RCC 7860 (cell line): ENCODE results near the gene VPS51.
A peak's percentile ranks its signal among the peaks of the same experiment; 100 is the strongest.
"Not testable (repeated sequence)": the region's sequence is repeated elsewhere in the genome, so short reads cannot be mapped to it uniquely, and the experiment has no call there.

ENCODE experiments used
- DNase-seq: peaks from one replicate; pipeline ENCODE4 v3.0.0-alpha.2; 2015; ENCODE audit warnings: low spot score
- FAIRE-seq: peaks from 2 replicates; lab custom pipeline; 2012; peaks lifted over from hg19 to GRCh38; lab: Jason Lieb, UNC

VPS51 gene

GRCh38 chr11:65132238-65132987 is 36.4 kb downstream of the VPS51 start:
- DNase-seq (no peak), FAIRE-seq (no peak)

GRCh38 chr11:65132988-65133700 is 37.1 kb downstream of the VPS51 start:
- FAIRE-seq: no peak
- DNase-seq: no peak

DNA sequence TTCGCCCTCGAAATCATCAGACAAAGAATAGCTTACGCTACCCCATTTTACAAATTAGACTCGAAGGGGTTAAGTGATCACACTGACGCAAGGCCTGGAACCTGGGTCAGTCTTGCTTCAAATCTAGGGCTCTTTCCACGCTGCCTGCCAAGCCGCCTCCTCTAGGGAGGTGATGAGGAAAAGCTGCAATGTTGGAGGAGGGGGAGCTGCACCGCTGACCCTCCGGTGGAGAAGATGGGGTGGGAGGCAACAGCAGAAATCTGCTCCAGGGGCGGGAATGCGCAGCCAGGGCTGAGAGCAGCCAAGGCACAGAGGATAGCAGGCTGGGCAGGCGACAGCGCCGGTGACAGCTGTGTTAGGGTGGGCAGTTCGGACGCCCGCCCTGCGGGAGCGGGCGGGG is 37.7 kb downstream of the VPS51 start:
- DNase-seq: no peak
- no peak for FAIRE-seq

GRCh38 chr11:65134240-65134951 is 38.4 kb downstream of the VPS51 start, which contains the start of gene SYVN1:
TSS of gene SYVN1 (minus strand) at chr11:65134519. CDS start at chr11:65133601, 918 bp downstream.
- no peak for FAIRE-seq

DNA sequence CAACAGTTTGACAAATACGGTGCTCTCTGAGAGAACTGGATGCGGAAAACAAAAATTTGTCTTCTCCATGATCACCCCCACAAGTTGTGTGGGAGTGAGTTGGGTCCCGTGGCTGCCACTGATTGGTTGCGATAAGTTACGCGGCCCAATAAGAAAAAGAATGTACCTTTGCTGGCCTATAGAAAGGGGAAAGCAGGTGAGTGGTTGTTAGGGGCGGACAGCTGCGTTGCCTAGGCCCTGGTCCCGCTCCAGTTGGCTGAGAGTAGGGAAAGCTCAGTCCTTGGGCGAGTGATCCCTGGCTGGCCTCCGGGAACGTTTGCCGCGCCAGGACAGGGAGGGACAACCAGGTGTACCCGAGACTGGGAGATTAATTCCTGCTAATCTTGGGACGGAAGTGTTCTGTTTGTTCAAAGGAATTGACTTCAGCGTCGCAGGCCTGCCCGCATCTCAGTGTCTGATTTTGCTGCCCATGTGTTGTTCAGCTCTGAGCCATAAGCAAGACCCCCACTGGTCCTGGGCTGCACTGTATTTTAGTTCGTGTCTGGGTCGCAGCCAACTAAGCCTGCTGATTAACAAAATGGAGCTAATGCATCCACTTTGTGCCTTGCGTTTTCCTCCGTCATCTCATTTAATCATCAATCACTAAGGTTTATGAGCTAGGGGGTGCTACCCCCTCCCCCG is 39.1 kb downstream of the VPS51 start:
- DNase-seq: peak; percentile 91
- FAIRE-seq: peak; percentile 86

More at GRCh38 chr11:65134240-65134951, 38.4 kb downstream of the VPS51 start, which contains the start of gene SYVN1:
- peak; percentile 55 for DNase-seq

DNA sequence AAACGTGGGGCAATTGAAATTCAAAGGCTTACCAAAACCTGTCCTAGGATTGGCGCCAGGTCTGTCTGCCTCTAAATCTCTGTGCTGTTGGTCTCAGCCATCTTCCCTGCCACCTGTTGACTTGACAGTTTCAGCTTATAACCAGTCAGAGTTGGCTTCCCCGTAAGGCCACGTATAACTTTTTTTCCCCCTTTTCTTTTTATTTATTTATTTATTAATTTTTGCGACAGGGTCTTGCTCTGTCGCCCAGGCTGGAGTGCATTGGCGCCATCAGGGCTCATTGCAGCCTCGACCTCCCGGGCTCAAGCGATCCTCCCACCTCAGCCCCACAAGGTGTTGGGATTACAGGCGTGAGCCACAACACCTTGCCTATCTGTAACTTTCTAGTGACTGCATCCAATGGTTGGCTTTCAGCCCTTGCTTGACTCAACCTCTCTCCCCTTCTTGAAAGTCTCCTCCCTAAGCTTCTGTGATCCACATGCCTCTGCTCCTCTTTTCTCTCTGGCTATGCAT is 39.7 kb downstream of the VPS51 start:
- DNase-seq (no peak), FAIRE-seq (no peak)

DNA sequence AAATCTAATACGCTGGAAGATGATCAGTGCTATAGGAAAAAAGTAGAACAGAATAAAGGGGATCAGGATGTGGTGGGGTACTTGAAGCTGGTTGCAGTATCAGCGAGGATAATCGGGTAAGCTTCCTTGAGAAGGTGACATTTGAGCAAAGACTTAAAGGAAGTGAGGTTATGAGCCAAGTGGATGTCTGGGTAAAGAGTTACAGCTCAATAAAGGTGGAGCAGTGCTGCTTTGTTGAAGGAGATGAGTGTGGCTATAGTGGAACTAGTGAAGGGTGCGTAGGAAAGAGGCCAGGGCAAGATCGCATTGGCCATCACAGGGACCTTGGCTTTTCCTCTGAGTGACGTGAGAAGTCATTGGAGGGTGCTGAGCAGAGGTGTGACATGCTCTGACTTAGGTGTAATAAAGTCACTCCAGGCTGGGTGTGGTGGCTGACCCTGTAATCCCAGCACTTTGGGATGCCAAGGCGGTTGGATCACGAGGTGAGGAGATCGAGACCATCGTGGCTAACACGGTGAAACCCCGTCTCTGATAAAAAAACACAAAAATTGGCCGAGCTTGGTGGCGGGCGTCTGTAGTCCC is 40.6 kb downstream of the VPS51 start:
- no peak for DNase-seq
- no peak for FAIRE-seq

DNA sequence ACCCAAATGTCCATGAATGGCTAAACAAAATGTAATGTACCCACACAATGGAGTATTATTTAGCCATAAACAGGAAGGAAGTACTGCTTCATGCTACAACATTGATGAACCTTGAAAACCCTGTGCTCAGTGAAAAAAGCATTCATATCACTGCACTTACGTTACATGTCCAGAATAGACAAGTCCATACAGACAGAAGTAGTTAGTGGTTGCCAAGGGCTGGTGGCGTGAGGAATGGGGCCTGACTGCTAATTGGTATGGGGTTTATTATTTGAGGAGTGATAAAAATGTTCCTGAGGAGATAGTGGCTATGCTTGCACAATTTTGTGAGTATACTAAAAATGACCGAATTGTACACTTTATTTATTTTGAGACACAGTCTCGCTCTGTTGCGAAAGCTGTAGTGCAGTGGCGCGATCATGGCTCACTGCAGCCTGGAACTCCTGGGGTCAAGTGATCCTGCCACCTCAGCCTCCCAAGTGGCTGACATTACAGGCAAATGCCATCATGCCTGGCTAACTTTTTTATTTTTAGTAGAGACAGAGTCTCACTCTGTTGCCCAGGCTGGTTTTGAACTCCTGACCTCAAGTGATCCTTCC is 46.0 kb downstream of the VPS51 start:
- FAIRE-seq: no peak

DNA sequence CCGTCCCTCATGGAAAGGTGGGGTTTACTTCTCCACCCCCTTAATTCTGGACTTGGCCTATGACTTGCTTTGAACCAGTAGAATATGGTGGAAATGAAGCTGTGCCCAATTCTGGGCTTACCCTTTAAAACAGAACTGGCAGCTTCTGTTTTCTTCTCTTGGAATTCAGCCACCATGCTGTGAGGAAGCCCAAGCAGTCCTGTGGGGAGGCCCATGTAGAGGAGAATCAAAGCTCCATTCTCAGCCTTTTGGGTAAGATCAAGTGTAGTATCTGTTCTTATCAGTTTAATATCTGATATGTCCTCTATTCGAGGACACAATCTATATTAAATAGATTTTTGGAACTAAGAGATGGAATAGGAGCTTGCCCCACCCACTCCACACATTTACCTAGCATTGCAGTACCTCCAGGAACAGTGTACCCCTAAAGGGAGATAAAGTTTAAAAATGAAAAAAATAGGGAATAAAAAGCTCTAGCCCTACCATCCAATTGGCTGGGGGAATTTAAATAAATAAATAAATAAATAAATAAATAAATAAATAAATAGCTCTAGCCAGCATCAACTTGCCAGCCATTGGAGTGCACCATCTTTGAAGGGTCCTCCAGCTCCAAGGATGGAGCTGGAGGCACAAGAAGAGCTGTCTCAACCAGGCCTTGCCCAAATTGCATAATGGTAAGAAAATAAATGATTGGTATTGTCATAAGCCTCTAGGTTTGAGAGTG is 51.5 kb downstream of the VPS51 start:
- DNase-seq: no peak
- FAIRE-seq: no peak

More for the DNA sequence above, 46.0 kb downstream of the VPS51 start:
- no peak for DNase-seq

DNA sequence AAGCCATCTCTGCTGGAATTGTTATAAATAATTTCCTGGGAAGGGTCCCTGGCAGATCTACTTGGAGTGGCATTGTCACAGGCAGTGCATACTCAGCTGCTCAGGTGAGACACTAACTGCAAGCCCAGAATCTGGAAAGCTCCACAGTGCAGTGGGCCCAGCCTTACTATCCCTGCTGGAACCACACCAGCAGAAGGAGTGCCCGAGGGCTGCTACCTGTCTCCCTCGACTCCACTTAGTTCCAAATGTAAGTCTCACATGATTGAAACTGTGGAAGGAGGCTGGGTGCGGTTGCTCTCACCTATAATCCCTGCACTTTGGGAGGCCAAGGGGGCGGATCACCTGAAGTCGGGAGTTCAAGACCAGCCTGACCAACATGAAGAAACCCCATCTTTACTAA is 52.6 kb downstream of the VPS51 start:
- FAIRE-seq (no peak), DNase-seq (no peak)

- FAIRE-seq, DNase-seq: not testable (repeated sequence)
Measured at GRCh38 chr11:65150131-65150508, 54.1 kb downstream of the VPS51 start.

DNA sequence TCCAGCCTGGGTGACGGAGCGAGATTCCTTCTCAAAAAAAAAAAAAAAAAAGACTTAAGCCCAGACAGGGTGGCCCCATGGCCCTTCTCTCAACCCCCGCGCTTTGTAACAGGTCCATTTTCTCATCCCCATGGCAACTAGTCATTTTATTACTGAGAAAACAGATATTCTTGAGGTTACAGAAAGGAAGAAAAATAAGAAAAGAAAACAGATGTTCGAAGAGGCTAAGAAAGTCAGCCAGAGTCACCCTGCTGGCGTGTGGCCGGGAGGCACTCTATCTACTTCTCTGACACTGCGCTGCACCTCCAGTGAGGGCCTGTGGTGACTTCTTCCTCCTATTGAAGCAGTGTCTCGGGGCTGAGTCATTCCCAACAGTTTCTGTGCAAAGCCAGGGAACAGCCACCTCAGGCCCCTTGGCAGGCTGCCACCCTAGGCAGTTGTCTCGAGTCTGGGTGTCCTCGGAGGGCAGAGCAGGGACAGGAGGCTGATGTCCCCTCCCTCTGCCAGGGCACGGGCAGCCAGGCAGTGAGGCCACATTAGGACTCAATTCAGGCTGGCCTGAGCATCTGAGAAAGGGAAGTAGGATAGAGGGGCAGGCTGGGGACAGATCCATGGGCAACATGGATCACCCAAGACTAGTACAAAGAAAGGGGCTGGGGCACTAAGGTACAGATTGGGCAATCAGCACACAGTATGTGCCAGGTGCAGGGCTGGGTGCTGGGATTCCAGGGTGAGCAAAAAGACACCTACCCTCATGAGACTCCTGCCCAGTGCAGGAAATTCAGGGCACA is 54.7 kb downstream of the VPS51 start:
- DNase-seq (peak; percentile 95), FAIRE-seq (peak; percentile 87)

GRCh38 chr11:65151331-65151899 is 55.4 kb downstream of the VPS51 start:
- DNase-seq: no peak
- FAIRE-seq: no peak

GRCh38 chr11:65152122-65152521 is 56.1 kb downstream of the VPS51 start:
- FAIRE-seq (no peak), DNase-seq (no peak)

GRCh38 chr11:65156256-65156655 is 60.2 kb downstream of the VPS51 start:
- FAIRE-seq: no peak

DNA sequence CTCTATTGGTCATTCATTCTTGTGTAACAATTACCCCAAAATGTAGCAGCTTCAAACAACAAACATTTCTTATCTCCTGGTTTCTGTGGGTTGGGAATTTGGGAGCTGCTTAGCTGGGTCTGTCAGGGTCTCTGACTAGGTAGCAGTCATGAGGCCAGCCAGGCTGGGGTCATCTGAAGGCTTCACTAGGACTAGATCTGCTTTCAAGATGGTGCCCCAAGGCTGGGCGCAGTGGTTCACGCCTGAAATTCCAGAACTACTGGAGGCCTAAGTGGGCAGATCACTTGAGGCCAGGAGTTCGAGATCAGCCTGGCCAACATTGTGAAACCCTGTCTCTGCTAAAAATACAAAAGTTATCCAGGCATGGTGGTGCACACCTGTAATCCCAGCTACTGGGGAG is 60.9 kb downstream of the VPS51 start:
- FAIRE-seq (no peak), DNase-seq (no peak)

More at GRCh38 chr11:65156256-65156655, 60.2 kb downstream of the VPS51 start:
- DNase-seq: no peak

DNA sequence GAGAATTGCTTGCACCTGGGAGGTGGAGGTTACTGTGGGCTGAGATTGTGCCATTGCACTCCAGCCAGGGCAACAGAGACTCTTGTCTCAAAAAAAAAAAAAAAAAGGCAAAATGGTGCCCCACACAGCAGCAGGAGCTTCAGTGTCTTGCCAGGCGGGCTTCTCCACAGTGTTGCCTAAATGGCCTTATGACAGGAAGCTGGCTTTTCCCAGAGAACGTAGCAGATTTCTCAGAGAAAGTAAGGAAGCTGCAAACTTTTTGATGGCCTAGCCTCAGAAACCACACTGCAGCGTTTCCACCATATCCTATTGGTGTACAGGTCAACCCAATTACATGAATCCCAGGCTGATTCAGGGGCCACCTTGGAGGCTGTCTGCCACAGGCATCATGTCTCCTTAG is 61.3 kb downstream of the VPS51 start:
- DNase-seq (no peak), FAIRE-seq (no peak)

DNA sequence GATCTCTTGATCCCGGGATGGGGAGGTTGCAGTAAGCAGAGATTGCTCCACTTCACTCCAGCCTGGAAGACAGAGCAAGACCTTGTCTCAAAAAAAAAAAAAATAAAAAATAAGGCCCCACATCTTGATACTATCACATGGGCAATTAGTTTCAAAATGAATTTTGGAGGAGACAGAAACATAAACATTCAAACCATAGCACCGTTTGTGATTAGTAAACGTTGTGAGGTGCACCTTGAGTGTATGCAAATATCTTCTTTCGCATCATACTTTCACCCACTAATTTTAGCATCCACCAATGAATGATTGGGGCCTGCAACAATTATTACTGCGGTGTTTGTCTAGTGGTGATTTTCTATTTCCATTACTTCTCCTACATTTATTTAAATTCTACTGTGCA is 63.0 kb downstream of the VPS51 start:
- no peak for FAIRE-seq

More for the DNA sequence above, 63.0 kb downstream of the VPS51 start:
- DNase-seq: no peak
